SK-N-SH (cell line): ENCODE data around the gene ASB3.

ENCODE experiments used
- EZH2phosphoT487 ChIP-seq: fragments of 200-600 bp; sonication (generic); IDR thresholded peaks from 2 replicates; pipeline ENCODE4 v1.6.1; 2017; ENCODE audit warnings: low read depth, mixed run types, mild to moderate bottlenecking, antibody characterized with exemption, moderate library complexity, borderline replicate concordance
- FOXM1 ChIP-seq: IDR thresholded peaks from 2 replicates; pipeline ENCODE4 v1.4.0; 2012; ENCODE audit warnings: low read depth, mild to moderate bottlenecking
- NRF1 ChIP-seq: IDR thresholded peaks from 2 replicates; pipeline ENCODE4 v1.6.1; 2012; ENCODE audit warnings: low read depth, mild to moderate bottlenecking, low read length
- POLR2AphosphoS5 ChIP-seq: IDR thresholded peaks from 2 replicates; pipeline ENCODE4 v1.6.1; 2012; ENCODE audit warnings: low read depth, low read length
- RAD21 ChIP-seq: IDR thresholded peaks from 2 replicates; pipeline ENCODE4 v1.6.1; 2012; ENCODE audit warnings: mild to moderate bottlenecking, low read length
- RFX5 ChIP-seq: IDR thresholded peaks from 2 replicates; pipeline ENCODE4 v1.6.1; 2012; ENCODE audit warnings: mild to moderate bottlenecking, improper control_type of control experiment, low read length
- SIN3A ChIP-seq: IDR thresholded peaks from 2 replicates; pipeline ENCODE4 v1.6.1; 2012; ENCODE audit warnings: low read depth, mild to moderate bottlenecking, low read length, moderate library complexity, borderline replicate concordance
- TAF1 ChIP-seq: IDR thresholded peaks from 2 replicates; pipeline ENCODE4 v1.6.1; 2012; ENCODE audit warnings: low read depth, mild to moderate bottlenecking, low read length, moderate library complexity, borderline replicate concordance
- TCF12 ChIP-seq: IDR thresholded peaks from 2 replicates; pipeline ENCODE4 v1.4.0; 2012
- TF ChIP-seq, protein P1 (sequence below): fragments of 200-600 bp; sonication (generic); IDR thresholded peaks from 2 replicates; pipeline ENCODE4 v1.6.1; 2017; ENCODE audit warnings: antibody characterized with exemption, mild to moderate bottlenecking, moderate library complexity
- TF ChIP-seq, protein P2 (sequence below): fragments of 150-350 bp; IDR thresholded peaks from 2 replicates; pipeline ENCODE4 v1.6.1; 2017; ENCODE audit warnings: antibody characterized with exemption, low read length, low read depth, borderline replicate concordance
- TF ChIP-seq, protein P3 (sequence below): IDR thresholded peaks from 2 replicates; pipeline ENCODE4 v1.6.1; 2012; ENCODE audit warnings: mild to moderate bottlenecking, low read depth, low read length, moderate library complexity
- TF ChIP-seq, protein P4 (sequence below): IDR thresholded peaks from 2 replicates; pipeline ENCODE4; 2012

DNA sequence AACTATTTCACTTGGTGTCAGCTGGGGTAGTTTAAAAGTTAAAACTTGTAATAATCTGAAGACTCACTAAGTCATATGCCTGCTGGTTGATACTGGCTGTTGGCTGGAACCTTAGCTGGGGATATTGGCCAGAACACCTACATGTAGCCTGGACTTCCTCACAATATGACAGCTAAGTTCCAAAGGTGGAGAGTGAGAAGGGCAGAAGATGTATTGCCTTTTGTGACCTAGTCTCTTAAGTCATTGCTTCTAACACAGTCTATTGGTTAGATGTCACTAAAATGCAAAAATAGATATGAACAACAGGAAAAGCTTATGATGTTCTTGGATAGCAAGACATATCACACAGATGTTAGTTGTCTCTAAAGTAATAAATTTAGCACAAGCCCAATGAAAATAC, 132.4 kb downstream of the ASB3 start:
- TF ChIP-seq POLR2AphosphoS5 (no peak), EZH2phosphoT487 (no peak), TCF12 (no peak), NRF1 (no peak), RAD21 (no peak), SIN3A (no peak), RFX5 (no peak), FOXM1 (no peak), TAF1 (no peak)
- TF ChIP-seq, protein P1, sequence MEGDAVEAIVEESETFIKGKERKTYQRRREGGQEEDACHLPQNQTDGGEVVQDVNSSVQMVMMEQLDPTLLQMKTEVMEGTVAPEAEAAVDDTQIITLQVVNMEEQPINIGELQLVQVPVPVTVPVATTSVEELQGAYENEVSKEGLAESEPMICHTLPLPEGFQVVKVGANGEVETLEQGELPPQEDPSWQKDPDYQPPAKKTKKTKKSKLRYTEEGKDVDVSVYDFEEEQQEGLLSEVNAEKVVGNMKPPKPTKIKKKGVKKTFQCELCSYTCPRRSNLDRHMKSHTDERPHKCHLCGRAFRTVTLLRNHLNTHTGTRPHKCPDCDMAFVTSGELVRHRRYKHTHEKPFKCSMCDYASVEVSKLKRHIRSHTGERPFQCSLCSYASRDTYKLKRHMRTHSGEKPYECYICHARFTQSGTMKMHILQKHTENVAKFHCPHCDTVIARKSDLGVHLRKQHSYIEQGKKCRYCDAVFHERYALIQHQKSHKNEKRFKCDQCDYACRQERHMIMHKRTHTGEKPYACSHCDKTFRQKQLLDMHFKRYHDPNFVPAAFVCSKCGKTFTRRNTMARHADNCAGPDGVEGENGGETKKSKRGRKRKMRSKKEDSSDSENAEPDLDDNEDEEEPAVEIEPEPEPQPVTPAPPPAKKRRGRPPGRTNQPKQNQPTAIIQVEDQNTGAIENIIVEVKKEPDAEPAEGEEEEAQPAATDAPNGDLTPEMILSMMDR, result no peak
- TF ChIP-seq, protein P2, sequence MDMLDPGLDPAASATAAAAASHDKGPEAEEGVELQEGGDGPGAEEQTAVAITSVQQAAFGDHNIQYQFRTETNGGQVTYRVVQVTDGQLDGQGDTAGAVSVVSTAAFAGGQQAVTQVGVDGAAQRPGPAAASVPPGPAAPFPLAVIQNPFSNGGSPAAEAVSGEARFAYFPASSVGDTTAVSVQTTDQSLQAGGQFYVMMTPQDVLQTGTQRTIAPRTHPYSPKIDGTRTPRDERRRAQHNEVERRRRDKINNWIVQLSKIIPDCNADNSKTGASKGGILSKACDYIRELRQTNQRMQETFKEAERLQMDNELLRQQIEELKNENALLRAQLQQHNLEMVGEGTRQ, result no peak
- TF ChIP-seq, protein P3, sequence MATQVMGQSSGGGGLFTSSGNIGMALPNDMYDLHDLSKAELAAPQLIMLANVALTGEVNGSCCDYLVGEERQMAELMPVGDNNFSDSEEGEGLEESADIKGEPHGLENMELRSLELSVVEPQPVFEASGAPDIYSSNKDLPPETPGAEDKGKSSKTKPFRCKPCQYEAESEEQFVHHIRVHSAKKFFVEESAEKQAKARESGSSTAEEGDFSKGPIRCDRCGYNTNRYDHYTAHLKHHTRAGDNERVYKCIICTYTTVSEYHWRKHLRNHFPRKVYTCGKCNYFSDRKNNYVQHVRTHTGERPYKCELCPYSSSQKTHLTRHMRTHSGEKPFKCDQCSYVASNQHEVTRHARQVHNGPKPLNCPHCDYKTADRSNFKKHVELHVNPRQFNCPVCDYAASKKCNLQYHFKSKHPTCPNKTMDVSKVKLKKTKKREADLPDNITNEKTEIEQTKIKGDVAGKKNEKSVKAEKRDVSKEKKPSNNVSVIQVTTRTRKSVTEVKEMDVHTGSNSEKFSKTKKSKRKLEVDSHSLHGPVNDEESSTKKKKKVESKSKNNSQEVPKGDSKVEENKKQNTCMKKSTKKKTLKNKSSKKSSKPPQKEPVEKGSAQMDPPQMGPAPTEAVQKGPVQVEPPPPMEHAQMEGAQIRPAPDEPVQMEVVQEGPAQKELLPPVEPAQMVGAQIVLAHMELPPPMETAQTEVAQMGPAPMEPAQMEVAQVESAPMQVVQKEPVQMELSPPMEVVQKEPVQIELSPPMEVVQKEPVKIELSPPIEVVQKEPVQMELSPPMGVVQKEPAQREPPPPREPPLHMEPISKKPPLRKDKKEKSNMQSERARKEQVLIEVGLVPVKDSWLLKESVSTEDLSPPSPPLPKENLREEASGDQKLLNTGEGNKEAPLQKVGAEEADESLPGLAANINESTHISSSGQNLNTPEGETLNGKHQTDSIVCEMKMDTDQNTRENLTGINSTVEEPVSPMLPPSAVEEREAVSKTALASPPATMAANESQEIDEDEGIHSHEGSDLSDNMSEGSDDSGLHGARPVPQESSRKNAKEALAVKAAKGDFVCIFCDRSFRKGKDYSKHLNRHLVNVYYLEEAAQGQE, result no peak
- TF ChIP-seq, protein P4, sequence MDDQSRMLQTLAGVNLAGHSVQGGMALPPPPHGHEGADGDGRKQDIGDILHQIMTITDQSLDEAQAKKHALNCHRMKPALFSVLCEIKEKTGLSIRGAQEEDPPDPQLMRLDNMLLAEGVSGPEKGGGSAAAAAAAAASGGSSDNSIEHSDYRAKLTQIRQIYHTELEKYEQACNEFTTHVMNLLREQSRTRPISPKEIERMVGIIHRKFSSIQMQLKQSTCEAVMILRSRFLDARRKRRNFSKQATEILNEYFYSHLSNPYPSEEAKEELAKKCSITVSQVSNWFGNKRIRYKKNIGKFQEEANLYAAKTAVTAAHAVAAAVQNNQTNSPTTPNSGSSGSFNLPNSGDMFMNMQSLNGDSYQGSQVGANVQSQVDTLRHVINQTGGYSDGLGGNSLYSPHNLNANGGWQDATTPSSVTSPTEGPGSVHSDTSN, result no peak
